Activated CD4-positive, alpha-beta T cell treated with anti-CD3 and anti-CD28 coated beads for 36 hours (primary cell): ENCODE data around the gene UNC5C. TPM values are rescaled to one million over a fixed set of nuclear protein-coding genes. Genes with fewer than 3 reads are reported as not detected.

Experiments
- ATAC-seq: fragments of 200-7000 bp; cut with Tn5 transposase; one replicate; pipeline ENCODE4 v1.10.0; 2021; ENCODE audit warnings: mild to moderate bottlenecking, moderate library complexity
- CTCF ChIA-PET: fragments of 350-600 bp; sonication (Branson Sonifier 250); formaldehyde crosslinking; loops from one replicate; lab custom pipeline; 2021; ENCODE audit warnings: antibody characterized with exemption; lab: Charles Lee
- POLR2A ChIA-PET: fragments of 350-600 bp; sonication (Branson Sonifier 250); formaldehyde crosslinking; loops from one replicate; lab custom pipeline; 2021; ENCODE audit warnings: antibody characterized with exemption, inconsistent platforms; lab: Charles Lee
- DNase-seq: peaks from one replicate; pipeline ENCODE4 v3.0.0-alpha.2; 2020
- H3K27ac Mint-ChIP-seq: one replicate; pipeline ENCODE4 v1.8.0; 2021; ENCODE audit warnings: mixed read lengths
- H3K27me3 Mint-ChIP-seq: one replicate; pipeline ENCODE4 v1.8.0; 2021; ENCODE audit warnings: mixed read lengths
- H3K36me3 Mint-ChIP-seq: one replicate; pipeline ENCODE4 v1.8.0; 2021; ENCODE audit warnings: low read depth, mixed read lengths
- H3K4me1 Mint-ChIP-seq: one replicate; pipeline ENCODE4 v1.8.0; 2021; ENCODE audit warnings: mixed read lengths
- H3K4me3 Mint-ChIP-seq: one replicate; pipeline ENCODE4 v1.8.0; 2021; ENCODE audit warnings: mild to moderate bottlenecking, moderate library complexity, mixed read lengths
- H3K9me3 Mint-ChIP-seq: one replicate; pipeline ENCODE4 v1.8.0; 2021; ENCODE audit warnings: low read depth, mixed read lengths
- intact Hi-C, 2 experiments: fragments of 100-400 bp; cut with DNase I in 1 of 2; cut with micrococcal nuclease in 1 of 2; formaldehyde crosslinking; loops; one replicate each; pipeline versions ENCODE4 v1.14.2 to v1.15.1; 2022 to 2024; cut with DNase I, micrococcal nuclease
- total RNA-seq, 2 experiments: library from RNA; stranded (reverse); gene quantifications; one replicate each; pipeline ENCODE4 v1.2.3, GENCODE V29; 2021

UNC5C gene
- total RNA-seq, 2 experiments from 2014 or later, result 0.07 TPM; not detected in 1

- no peaks in the 10 kb centered on the region for H3K9me3 Mint-ChIP-seq
- H3K27ac Mint-ChIP-seq, result no peak overlapping the region
- CTCF ChIA-PET, result no interaction called here
- ATAC-seq (no peak), DNase-seq (no peak)
- H3K27me3 Mint-ChIP-seq, result no peaks in the 10 kb centered on the region
- H3K4me3 Mint-ChIP-seq, result no peak overlapping the region
- POLR2A ChIA-PET, result no interaction called here
- intact Hi-C loops, result no loop called here
- no peaks in the 10 kb centered on the region for H3K4me1 Mint-ChIP-seq
- H3K36me3 Mint-ChIP-seq, result no peaks in the 10 kb centered on the region
Observed at GRCh38 chr4:95533254-95533653, 15.5 kb downstream of the UNC5C start.

- no peak overlapping the region for H3K27ac Mint-ChIP-seq
- no peak overlapping the region for H3K4me3 Mint-ChIP-seq
- CTCF ChIA-PET, result interaction anchor here (0.6 kb wide), 1 partner anchor 1944 kb away, joined by 3 read pairs; no protein-coding TSS in a partner anchor
- no peaks in the 10 kb centered on the region for H3K27me3 Mint-ChIP-seq
- no peaks in the 10 kb centered on the region for H3K4me1 Mint-ChIP-seq
- DNase-seq (no peak), ATAC-seq (no peak)
- POLR2A ChIA-PET, result no interaction called here
- H3K36me3 Mint-ChIP-seq, result no peaks in the 10 kb centered on the region
- no peaks in the 10 kb centered on the region for H3K9me3 Mint-ChIP-seq
- intact Hi-C loops, result no loop called here
Observed at GRCh38 chr4:95532305-95532704, 16.5 kb downstream of the UNC5C start.

- no peak overlapping the region for H3K4me3 Mint-ChIP-seq
- H3K36me3 Mint-ChIP-seq, result no peaks in the 10 kb centered on the region
- no peaks in the 10 kb centered on the region for H3K27me3 Mint-ChIP-seq
- H3K9me3 Mint-ChIP-seq, result no peaks in the 10 kb centered on the region
- ATAC-seq (no peak), DNase-seq (no peak)
- intact Hi-C loops, result no loop called here
- no peaks in the 10 kb centered on the region for H3K4me1 Mint-ChIP-seq
- ChIA-PET CTCF (no interaction called here), POLR2A (no interaction called here)
- no peak overlapping the region for H3K27ac Mint-ChIP-seq
Observed at GRCh38 chr4:95531141-95531540, 17.6 kb downstream of the UNC5C start.

GRCh38 chr4:95529946-95530345, 18.8 kb downstream of the UNC5C start:
- POLR2A ChIA-PET, result no interaction called here
- intact Hi-C loops, result no loop called here
- DNase-seq (no peak), ATAC-seq (no peak)
- Mint-ChIP-seq H3K36me3 (no peaks in the 10 kb centered on the region), H3K9me3 (no peaks in the 10 kb centered on the region), H3K27me3 (no peaks in the 10 kb centered on the region), H3K4me3 (no peak overlapping the region), H3K27ac (no peak overlapping the region), H3K4me1 (no peaks in the 10 kb centered on the region)
- CTCF ChIA-PET, result interaction anchor here (0.6 kb wide), 1 partner anchor 330 kb away, joined by 3 read pairs; no protein-coding TSS in a partner anchor

GRCh38 chr4:95528388-95528948, 20.3 kb downstream of the UNC5C start:
- Mint-ChIP-seq H3K4me1 (no peaks in the 10 kb centered on the region), H3K9me3 (no peaks in the 10 kb centered on the region), H3K36me3 (no peaks in the 10 kb centered on the region), H3K4me3 (no peak overlapping the region), H3K27me3 (no peaks in the 10 kb centered on the region), H3K27ac (no peak overlapping the region)
- no peak for ATAC-seq
- CTCF ChIA-PET, result no interaction called here
- DNase-seq, result no peak
- intact Hi-C loops, result no loop called here
- POLR2A ChIA-PET, result no interaction called here

- no peak overlapping the region for H3K27ac Mint-ChIP-seq
- H3K27me3 Mint-ChIP-seq, result peaks cover 2% of the 10 kb centered on the region
- CTCF ChIA-PET, result no interaction called here
- intact Hi-C loops, result no loop called here
- no peaks in the 10 kb centered on the region for H3K9me3 Mint-ChIP-seq
- no peak for DNase-seq
- H3K4me3 Mint-ChIP-seq, result no peak overlapping the region
- H3K4me1 Mint-ChIP-seq, result no peaks in the 10 kb centered on the region
- no peaks in the 10 kb centered on the region for H3K36me3 Mint-ChIP-seq
- POLR2A ChIA-PET, result no interaction called here
- ATAC-seq, result no peak
Observed at GRCh38 chr4:95526075-95526474, 22.7 kb downstream of the UNC5C start.

GRCh38 chr4:95524729-95525128, 24.0 kb downstream of the UNC5C start:
- Mint-ChIP-seq H3K27me3 (peaks cover 2% of the 10 kb centered on the region), H3K9me3 (no peaks in the 10 kb centered on the region), H3K36me3 (no peaks in the 10 kb centered on the region), H3K27ac (no peak overlapping the region), H3K4me3 (no peak overlapping the region), H3K4me1 (no peaks in the 10 kb centered on the region)
- CTCF ChIA-PET, result no interaction called here
- POLR2A ChIA-PET, result no interaction called here
- intact Hi-C loops, result no loop called here
- ATAC-seq, result no peak
- DNase-seq, result no peak

- CTCF ChIA-PET, result interaction anchor here (1.5 to 1.8 kb wide), 2 partner anchors 10 to 14 kb away, joined by 4 to 5 read pairs; no protein-coding TSS in a partner anchor
- POLR2A ChIA-PET, result no interaction called here
- no peak overlapping the region for H3K27ac Mint-ChIP-seq
- H3K4me3 Mint-ChIP-seq, result no peak overlapping the region
- H3K27me3 Mint-ChIP-seq, result peaks cover 2% of the 10 kb centered on the region
- H3K4me1 Mint-ChIP-seq, result no peaks in the 10 kb centered on the region
- intact Hi-C loops, result no loop called here
- no peak for DNase-seq
- ATAC-seq, result no peak
- no peaks in the 10 kb centered on the region for H3K36me3 Mint-ChIP-seq
- no peaks in the 10 kb centered on the region for H3K9me3 Mint-ChIP-seq
Observed at GRCh38 chr4:95524184-95524583, 24.6 kb downstream of the UNC5C start.

GRCh38 chr4:95522682-95523530, 25.9 kb downstream of the UNC5C start:
- Mint-ChIP-seq H3K27ac (no peak overlapping the region), H3K36me3 (no peaks in the 10 kb centered on the region), H3K27me3 (peaks cover 2% of the 10 kb centered on the region), H3K4me3 (no peak overlapping the region), H3K4me1 (no peaks in the 10 kb centered on the region), H3K9me3 (no peaks in the 10 kb centered on the region)
- ChIA-PET POLR2A (no interaction called here), CTCF (interaction anchor here (1.5 to 1.8 kb wide), 2 partner anchors 9 to 13 kb away, joined by 4 to 5 read pairs; no protein-coding TSS in a partner anchor)
- ATAC-seq (no peak), DNase-seq (no peak)
- intact Hi-C loops, result no loop called here

GRCh38 chr4:95517576-95518345, 31.0 kb downstream of the UNC5C start:
- CTCF ChIA-PET, result no interaction called here

GRCh38 chr4:95516528-95517017, 32.2 kb downstream of the UNC5C start:
- H3K4me1 Mint-ChIP-seq, result no peaks in the 10 kb centered on the region
- no peak for ATAC-seq
- intact Hi-C loops, result no loop called here
- H3K36me3 Mint-ChIP-seq, result no peaks in the 10 kb centered on the region
- DNase-seq, result no peak
- no peak overlapping the region for H3K4me3 Mint-ChIP-seq
- no peak overlapping the region for H3K27ac Mint-ChIP-seq
- POLR2A ChIA-PET, result no interaction called here
- CTCF ChIA-PET, result no interaction called here
- peaks cover 3% of the 10 kb centered on the region for H3K27me3 Mint-ChIP-seq
- H3K9me3 Mint-ChIP-seq, result no peaks in the 10 kb centered on the region

More at GRCh38 chr4:95517576-95518345, 31.0 kb downstream of the UNC5C start:
- no peaks in the 10 kb centered on the region for H3K36me3 Mint-ChIP-seq
- H3K27me3 Mint-ChIP-seq, result no peaks in the 10 kb centered on the region
- no peak overlapping the region for H3K27ac Mint-ChIP-seq
- H3K4me3 Mint-ChIP-seq, result no peak overlapping the region
- DNase-seq (no peak), ATAC-seq (no peak)
- no peaks in the 10 kb centered on the region for H3K4me1 Mint-ChIP-seq
- POLR2A ChIA-PET, result no interaction called here
- intact Hi-C loops, result no loop called here
- H3K9me3 Mint-ChIP-seq, result no peaks in the 10 kb centered on the region
